ENCODE results near the gene OLFM1.

The OLFM1 gene

DNA sequence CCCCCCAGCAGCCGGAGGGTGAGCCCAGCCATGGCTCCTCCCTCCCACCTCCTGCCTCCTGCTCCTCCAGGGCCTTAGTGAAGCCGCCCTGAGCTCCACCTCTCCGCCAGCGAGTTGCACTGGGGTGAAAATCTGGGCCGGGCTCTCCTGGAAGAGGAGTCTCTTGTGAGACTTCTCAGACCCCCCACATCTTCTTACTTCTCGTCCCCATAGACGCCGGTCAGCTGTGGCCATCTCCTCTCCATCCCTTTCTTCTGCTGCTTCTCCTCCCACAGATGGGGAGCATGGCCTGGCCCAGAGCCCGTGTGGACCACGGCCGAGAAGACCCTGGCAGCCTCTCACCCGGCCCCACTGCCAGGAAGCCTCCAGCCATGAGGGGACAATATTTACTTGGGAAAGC is 17.3 kb downstream of the OLFM1 start:
- no peak for TF ChIP-seq CTCF (IDR thresholded peaks at IDR 0.05)

- no peak for TF ChIP-seq CTCF (IDR thresholded peaks at IDR 0.05)
These were observed 17.8 kb downstream of the OLFM1 start for GRCh38 chr9:135105211-135105745.

DNA sequence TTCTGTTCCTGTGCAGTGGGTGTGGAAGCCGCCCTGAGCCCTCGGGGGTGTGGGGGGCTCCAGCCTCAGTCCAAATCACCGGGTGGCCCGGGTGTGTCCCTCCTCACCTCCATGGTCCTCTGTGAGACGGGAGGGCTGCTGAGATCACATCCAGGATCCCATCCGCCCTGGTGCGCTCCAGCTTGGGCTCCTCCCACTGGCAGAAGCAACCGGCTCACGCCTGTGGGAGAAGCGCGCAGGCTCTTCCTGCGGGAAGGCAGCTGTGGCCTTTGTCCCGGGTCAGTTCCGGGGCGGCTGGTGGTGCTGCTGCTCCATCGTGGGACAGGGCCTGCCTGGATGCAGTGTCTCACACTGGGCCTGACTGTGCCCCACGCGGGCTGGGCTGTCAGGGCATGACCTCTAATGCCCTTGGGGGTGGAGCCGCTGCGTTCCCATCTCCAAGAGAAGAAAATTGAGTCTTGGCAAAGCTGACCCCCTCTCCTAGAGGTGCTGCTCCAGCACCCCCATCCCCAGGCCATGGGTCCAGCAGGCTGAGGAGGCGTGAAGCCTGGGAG is 18.5 kb downstream of the OLFM1 start:
- no peak for TF ChIP-seq CTCF (IDR thresholded peaks at IDR 0.05)

DNA sequence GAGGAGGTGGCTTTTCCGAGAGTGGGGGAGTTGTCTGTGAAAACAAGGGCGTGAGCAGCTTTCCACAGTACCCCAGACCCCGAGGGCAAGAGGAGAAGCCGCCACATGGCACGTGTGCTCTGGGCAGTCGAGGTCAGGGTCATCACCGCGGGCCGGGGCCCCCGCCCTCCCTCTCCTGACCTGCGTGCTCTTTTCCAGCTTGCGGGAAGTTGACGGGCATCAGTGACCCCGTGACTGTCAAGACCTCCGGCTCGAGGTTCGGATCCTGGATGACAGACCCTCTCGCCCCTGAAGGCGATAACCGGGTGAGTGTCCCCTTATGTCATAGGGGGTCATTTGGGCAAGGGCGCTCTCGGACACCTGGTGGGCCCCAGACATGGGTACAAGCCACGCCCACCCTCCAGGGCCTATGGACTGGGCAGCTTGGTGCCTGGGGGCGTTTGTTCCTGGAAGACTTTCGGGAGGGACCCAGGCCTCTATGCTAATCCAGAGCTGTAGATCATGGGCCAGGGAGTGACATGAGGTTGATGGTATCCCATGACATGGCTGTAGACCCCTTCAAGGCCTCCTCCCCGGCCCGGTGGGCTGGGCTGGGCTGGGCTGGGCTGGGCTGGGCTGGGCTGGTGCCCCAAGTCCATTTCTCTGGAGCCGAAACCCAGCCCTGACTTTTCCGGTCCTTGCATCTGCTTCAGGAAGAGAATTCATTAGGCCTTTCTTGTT is 19.2 kb downstream of the OLFM1 start:
- TF ChIP-seq CTCF (IDR thresholded peaks at IDR 0.05), result no peak

DNA sequence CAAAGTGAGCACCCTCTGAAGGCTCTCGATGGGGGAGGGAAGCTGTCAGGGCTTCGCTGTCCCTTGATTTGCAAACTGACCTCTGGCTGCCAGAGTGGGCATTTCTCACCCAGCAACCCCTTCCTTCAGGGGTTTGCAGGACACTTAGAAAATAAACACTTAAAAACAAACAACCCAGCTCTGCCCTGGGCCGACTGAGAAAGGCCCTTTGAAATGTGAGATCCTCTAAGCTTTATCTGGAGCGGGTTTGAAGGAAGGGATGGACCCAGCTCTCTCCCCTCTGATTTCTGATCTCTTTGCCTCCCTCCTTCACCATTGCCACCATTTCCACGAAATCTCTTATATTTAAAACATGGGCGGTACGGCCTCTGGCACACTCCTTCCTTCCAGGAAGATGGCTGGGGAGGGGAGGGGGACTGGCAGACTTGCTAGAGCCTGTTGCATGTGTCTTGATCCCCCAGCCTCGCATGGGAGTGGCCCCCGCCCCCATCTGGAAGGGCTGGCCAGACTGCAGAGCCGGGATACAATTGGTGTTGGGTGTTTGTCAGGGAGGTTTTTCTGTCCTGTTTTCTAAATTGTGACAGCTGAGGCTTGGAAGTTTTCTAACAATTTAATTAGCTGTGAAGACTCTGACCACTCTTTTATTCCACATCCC is 20.2 kb downstream of the OLFM1 start:
- no peak for TF ChIP-seq CTCF (IDR thresholded peaks at IDR 0.05)

DNA sequence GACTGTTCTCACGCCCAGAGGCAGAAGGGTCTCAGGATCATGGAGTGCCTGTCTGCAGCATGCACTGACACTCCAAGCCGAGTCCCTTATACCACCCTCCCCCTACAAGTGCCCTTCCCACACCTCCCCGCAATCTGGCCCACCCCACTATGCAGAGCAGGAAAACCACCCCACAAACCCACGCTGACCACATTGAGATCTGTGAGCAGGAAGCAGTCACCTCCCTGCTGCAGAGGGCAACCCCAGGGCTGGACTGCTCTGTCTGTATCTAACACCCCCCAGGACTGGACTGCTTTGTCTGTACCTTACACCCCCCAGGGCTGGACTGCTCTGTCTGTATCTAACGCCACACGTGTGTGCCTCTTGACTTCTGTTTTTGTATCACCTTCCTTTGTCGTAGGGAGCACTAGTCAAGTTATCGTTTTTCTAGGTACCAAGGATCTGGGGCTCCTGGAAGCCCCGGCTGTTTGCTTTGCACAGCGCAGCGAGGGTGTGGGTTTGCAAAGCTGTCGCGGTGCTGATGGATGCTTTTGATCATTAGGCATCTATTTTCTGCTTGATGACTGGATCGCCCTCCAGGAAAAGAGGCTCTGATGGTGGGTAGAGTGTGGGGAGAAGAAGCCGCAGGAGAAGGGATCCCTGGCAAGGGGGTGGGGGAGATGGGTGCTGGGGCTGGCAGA is 21.5 kb downstream of the OLFM1 start:
- TF ChIP-seq CTCF (IDR thresholded peaks at IDR 0.05), result no peak

DNA sequence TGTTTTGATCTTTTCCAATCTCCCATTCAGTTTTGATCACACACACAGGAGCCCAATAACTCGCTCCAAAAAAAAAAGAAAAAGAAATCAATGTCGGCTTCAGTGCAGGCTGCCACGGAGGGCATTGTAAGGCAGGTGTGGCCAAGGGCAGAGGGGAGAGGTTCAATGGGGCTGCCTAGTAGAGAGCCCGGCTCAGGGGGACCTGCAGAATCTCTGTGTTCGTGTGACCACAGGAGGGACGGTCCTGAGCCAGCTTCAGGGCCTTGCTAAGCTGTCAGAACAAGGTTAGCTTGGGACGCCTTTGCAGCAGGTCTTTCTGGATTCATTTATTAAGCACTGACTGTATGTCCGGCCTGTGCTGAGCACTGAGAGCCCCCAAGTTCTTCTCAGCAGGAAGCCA is 22.2 kb downstream of the OLFM1 start:
- TF ChIP-seq CTCF (IDR thresholded peaks at IDR 0.05), result no peak

Measured in LNCAP (cell line).